Measurements from ENCODE around the gene LHX8.

LHX8 gene

GRCh38 chr1:75125161-75125726 is 8.9 kb upstream of the LHX8 start:
- Histone ChIP-seq H3K27me3 (peaks cover 0 to 55% of the 10 kb centered on the region in 2 donors), H3K4me3 (no peak overlapping the region), H3K27ac (no peak overlapping the region), H3K9me3 (no peaks in the 10 kb centered on the region), H3K36me3 (no peaks in the 10 kb centered on the region), H3K4me1 (no peaks in the 10 kb centered on the region)
- no peak for TF ChIP-seq CTCF (IDR thresholded peaks at IDR 0.05)
- DNase-seq = no peak
- intact Hi-C loops (cut with DNase I; ENCODE audit: low total_unique reads) = no loop called here

DNA sequence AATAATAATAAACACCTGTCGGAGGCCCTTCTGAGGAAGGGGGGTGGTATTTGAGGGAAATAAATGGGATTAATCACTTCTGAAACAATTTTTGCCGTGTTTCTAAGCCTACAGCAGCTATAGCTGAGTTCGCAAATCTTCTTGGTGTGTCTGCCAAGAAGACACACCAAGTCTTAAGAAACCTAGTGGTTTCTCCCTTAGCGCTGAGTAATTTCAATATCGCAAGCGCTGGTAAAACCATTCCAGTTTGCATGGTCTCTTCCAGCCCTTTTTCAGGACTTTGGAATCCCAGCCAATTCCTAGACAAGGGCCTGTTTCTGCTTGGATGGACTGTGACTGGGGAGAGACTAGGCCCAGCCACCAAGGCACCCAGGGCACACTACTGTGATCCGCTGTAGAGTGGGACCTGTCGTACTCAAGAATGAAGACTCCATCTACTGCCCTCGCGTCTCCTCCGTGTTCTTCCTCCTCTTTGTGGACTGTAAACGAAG is 7.5 kb upstream of the LHX8 start:
- Histone ChIP-seq H3K4me3 (no peak overlapping the region), H3K27ac (no peak overlapping the region), H3K36me3 (no peaks in the 10 kb centered on the region), H3K9me3 (no peaks in the 10 kb centered on the region), H3K27me3 (peaks cover 0 to 69% of the 10 kb centered on the region in 2 donors), H3K4me1 (peaks cover 0 to 8% (median 3%) of the 10 kb centered on the region in 4 donors)
- DNase-seq = no peak
- TF ChIP-seq CTCF (IDR thresholded peaks at IDR 0.05) = no peak
- intact Hi-C loops (cut with DNase I; ENCODE audit: low total_unique reads) = no loop called here

GRCh38 chr1:75127916-75128717 is 6.1 kb upstream of the LHX8 start:
- TF ChIP-seq CTCF (IDR thresholded peaks at IDR 0.05) = no peak
- no peaks in the 10 kb centered on the region for H3K9me3 ChIP-seq
- peaks cover 0 to 8% (median 3%) of the 10 kb centered on the region in 4 donors for H3K4me1 ChIP-seq
- H3K27ac ChIP-seq = no peak overlapping the region
- intact Hi-C loops (cut with DNase I; ENCODE audit: low total_unique reads) = no loop called here
- peaks cover 0 to 83% of the 10 kb centered on the region in 2 donors for H3K27me3 ChIP-seq
- DNase-seq = no peak
- H3K4me3 ChIP-seq = no peak overlapping the region
- no peaks in the 10 kb centered on the region for H3K36me3 ChIP-seq

GRCh38 chr1:75129660-75129982 is 4.6 kb upstream of the LHX8 start:
- DNase-seq = no peak
- H3K27ac ChIP-seq = no peak overlapping the region
- TF ChIP-seq CTCF (IDR thresholded peaks at IDR 0.05) = no peak
- H3K27me3 ChIP-seq = peaks cover 2 to 91% of the 10 kb centered on the region in 2 donors
- no peak overlapping the region for H3K4me3 ChIP-seq
- no peaks in the 10 kb centered on the region for H3K9me3 ChIP-seq
- intact Hi-C loops (cut with DNase I; ENCODE audit: low total_unique reads) = no loop called here
- H3K4me1 ChIP-seq = peaks cover 0 to 8% (median 4%) of the 10 kb centered on the region in 4 donors
- no peaks in the 10 kb centered on the region for H3K36me3 ChIP-seq

GRCh38 chr1:75129983-75130789 is 4.0 kb upstream of the LHX8 start:
- Histone ChIP-seq H3K36me3 (no peaks in the 10 kb centered on the region), H3K27me3 (peaks cover 5 to 91% of the 10 kb centered on the region in 2 donors), H3K4me1 (peaks cover 0 to 14% (median 9%) of the 10 kb centered on the region in 4 donors), H3K27ac (no peak overlapping the region), H3K4me3 (no peak overlapping the region), H3K9me3 (no peaks in the 10 kb centered on the region)
- intact Hi-C loops (cut with DNase I; ENCODE audit: low total_unique reads) = no loop called here
- TF ChIP-seq CTCF (IDR thresholded peaks at IDR 0.05) = no peak
- DNase-seq = no peak
